ENCODE measurements around the gene RANBP2. TPM values are rescaled to one million over a fixed set of nuclear protein-coding genes. Genes with fewer than 3 reads are reported as not detected.

RANBP2 gene
- total RNA-seq, 2 donors from 2014 or later = 62.1 to 72.0 TPM

DNA sequence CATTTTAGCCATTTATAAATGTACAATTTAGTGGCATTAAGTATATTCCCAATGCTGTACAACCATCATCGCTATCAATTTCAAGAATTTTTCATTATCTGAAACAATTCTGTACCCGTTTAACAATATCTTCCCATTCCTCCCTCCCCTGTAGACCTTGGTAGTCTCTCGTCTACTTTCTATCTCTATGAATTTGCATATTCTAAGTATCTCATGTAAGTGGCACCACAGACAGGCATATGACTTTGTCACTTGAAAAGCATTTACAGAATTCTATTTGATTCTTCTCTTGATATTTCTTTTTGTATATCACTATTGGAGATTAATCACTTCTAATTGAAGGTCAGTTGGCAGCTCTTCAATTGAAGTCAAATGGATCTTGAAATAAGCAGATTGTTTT lies 115.3 kb downstream of the RANBP2 start:
- Histone ChIP-seq H3K9me3 (no peaks in the 10 kb centered on the region), H3K4me3 (no peak overlapping the region), H3K36me3 (no peaks in the 10 kb centered on the region), H3K4me1 (no peaks in the 10 kb centered on the region), H3K27ac (no peak overlapping the region), H3K27me3 (no peaks in the 10 kb centered on the region), H3K9ac (ENCODE audit: low read depth in 2 of 2, low read length in 2 of 2) (no peak overlapping the region)
- TF ChIP-seq, protein P1, sequence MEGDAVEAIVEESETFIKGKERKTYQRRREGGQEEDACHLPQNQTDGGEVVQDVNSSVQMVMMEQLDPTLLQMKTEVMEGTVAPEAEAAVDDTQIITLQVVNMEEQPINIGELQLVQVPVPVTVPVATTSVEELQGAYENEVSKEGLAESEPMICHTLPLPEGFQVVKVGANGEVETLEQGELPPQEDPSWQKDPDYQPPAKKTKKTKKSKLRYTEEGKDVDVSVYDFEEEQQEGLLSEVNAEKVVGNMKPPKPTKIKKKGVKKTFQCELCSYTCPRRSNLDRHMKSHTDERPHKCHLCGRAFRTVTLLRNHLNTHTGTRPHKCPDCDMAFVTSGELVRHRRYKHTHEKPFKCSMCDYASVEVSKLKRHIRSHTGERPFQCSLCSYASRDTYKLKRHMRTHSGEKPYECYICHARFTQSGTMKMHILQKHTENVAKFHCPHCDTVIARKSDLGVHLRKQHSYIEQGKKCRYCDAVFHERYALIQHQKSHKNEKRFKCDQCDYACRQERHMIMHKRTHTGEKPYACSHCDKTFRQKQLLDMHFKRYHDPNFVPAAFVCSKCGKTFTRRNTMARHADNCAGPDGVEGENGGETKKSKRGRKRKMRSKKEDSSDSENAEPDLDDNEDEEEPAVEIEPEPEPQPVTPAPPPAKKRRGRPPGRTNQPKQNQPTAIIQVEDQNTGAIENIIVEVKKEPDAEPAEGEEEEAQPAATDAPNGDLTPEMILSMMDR (IDR thresholded peaks at IDR 0.05) = no peak
- DNase-seq = no peak
- intact Hi-C loops (cut with DNase I) = no loop called here

DNA sequence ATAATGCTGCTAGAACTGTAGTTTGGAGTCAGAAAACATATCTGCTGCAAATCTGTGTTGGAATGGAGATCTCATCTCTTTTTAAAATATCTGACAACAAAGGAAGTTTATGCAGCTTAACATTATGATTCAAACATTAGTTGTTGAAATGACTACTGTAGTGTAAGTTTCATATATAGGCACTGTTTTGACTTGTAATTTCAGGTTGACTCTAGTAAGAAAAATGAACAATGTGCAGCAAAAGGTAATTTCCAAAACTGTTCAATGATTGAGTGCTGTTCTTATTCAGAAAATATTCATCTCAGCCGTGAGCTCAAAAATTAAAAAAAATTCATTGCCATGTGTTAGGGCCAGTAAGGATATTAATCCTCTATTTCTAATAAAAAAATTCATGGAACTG lies 115.8 kb downstream of the RANBP2 start:
- H3K9me3 ChIP-seq = no peaks in the 10 kb centered on the region
- H3K36me3 ChIP-seq = no peaks in the 10 kb centered on the region
- H3K27me3 ChIP-seq = no peaks in the 10 kb centered on the region
- intact Hi-C loops (cut with DNase I) = no loop called here
- H3K4me1 ChIP-seq = no peaks in the 10 kb centered on the region
- no peak overlapping the region for H3K9ac ChIP-seq (ENCODE audit: low read depth in 2 of 2, low read length in 2 of 2)
- H3K4me3 ChIP-seq = no peak overlapping the region
- DNase-seq = no peak
- no peak overlapping the region for H3K27ac ChIP-seq
- TF ChIP-seq, protein P1 (IDR thresholded peaks at IDR 0.05) = no peak

Other genes starting within 250 kb of the RANBP2 start
- 10 to 100 TPM; 34.1 to 50.3 TPM for gene LIMS1, start 185.0 kb upstream of the RANBP2 start, total RNA-seq
- gene CCDC138, start 67.3 kb downstream of the RANBP2 start, total RNA-seq = 1 to 10 TPM; 2.9 to 8.0 TPM

Measured in colonic mucosa (tissue), 4 donors.